Adrenal gland (tissue), 5 donors: ENCODE results near the gene LAMA5.

Experiments used
- CTCF ChIP-seq, 6 experiments: fragments of 450-650 bp in 4 of 6; fragments of 200-600 bp in 2 of 6; sonication (generic) in 1 of 6; IDR thresholded peaks; 1 replicate in 5 of 6; 2 replicates in 1 of 6; pipeline versions ENCODE4 v1.5.1 to v1.8.0; 2016 to 2021; ENCODE audit warnings: antibody characterized with exemption in 6 of 6, mild to moderate bottlenecking in 2 of 6, moderate library complexity in 1 of 6
- POLR2A ChIP-seq, 2 donors: fragments of 450-650 bp; IDR thresholded peaks; one replicate each; pipeline ENCODE4 v1.6.1; 2017; ENCODE audit warnings: antibody characterized with exemption in 2 of 2, mild to moderate bottlenecking in 2 of 2, moderate library complexity in 1 of 2
- donor health status: DM: no; HTN: no; CAD: no.

- TF ChIP-seq POLR2A (IDR thresholded peaks at IDR 0.05) (peak in 1 of 2 donors; percentile 23), CTCF (IDR thresholded peaks at IDR 0.05) (no peak)
Observed at GRCh38 chr20:62381202-62381797, 14.2 kb upstream of the LAMA5 start.
